Suprapubic skin (tissue), 4 donors: ENCODE results near the gene LMF1. TPM values are rescaled to one million over a fixed set of nuclear protein-coding genes. Genes with fewer than 3 reads are reported as not detected.

Experiments
- DNase-seq, 2 donors: peaks; one replicate each; pipeline ENCODE4 v3.0.0-alpha.2; 2019; ENCODE audit warnings: low spot score in 2 of 2
- H3K27ac ChIP-seq: fragments of 200-600 bp; sonication (generic); one replicate; pipeline ENCODE4 v1.5.1; 2019
- H3K27me3 ChIP-seq: fragments of 200-600 bp; sonication (generic); one replicate; pipeline ENCODE4 v1.5.1; 2019
- H3K36me3 ChIP-seq: fragments of 200-600 bp; sonication (generic); one replicate; pipeline ENCODE4 v1.5.1; 2019
- H3K4me1 ChIP-seq: fragments of 200-600 bp; sonication (generic); one replicate; pipeline ENCODE4 v1.5.1; 2019
- H3K4me3 ChIP-seq: fragments of 200-600 bp; sonication (generic); one replicate; pipeline ENCODE4 v1.5.1; 2019; ENCODE audit warnings: mild to moderate bottlenecking
- H3K9me3 ChIP-seq: fragments of 200-600 bp; sonication (generic); one replicate; pipeline ENCODE4 v1.5.1; 2019
- EP300 ChIP-seq: sonication (generic); formaldehyde crosslinking; IDR thresholded peaks from one replicate; pipeline ENCODE4 v1.6.1; 2017; ENCODE audit warnings: antibody characterized with exemption
- POLR2A ChIP-seq, 2 donors: fragments of 450-650 bp; IDR thresholded peaks; one replicate each; pipeline ENCODE4 v1.6.1; 2017; ENCODE audit warnings: antibody characterized with exemption in 2 of 2, mild to moderate bottlenecking in 2 of 2, moderate library complexity in 2 of 2
- POLR2AphosphoS5 ChIP-seq, 3 donors: sonication (generic); formaldehyde crosslinking; IDR thresholded peaks; one replicate each; pipeline ENCODE4 v1.6.1; 2017; ENCODE audit warnings: antibody characterized with exemption in 3 of 3
- WGBS: methylation state at CpG from one replicate; pipeline ENCODE4 v1.1.5; 2018; 5-methylcytosine and 5-hydroxymethylcytosine counted together
- total RNA-seq, 4 donors: library from RNA; depleted of rRNA; stranded (reverse); fragments of >200 nt; gene quantifications; one replicate each; pipeline ENCODE4 v1.1.0, GENCODE V29; 2016
- TF ChIP-seq, protein P1 (sequence below), 2 donors: fragments of 200-600 bp in 1 of 2; fragments of 450-650 bp in 1 of 2; sonication (generic) in 1 of 2; IDR thresholded peaks; one replicate each; pipeline ENCODE4 v1.5.1; 2016 to 2019; ENCODE audit warnings: antibody characterized with exemption in 2 of 2, mild to moderate bottlenecking in 1 of 2, moderate library complexity in 1 of 2

LMF1 gene
- total RNA-seq, 4 donors from 2014 or later = 32.1 to 117 (median 38.0) TPM

DNA sequence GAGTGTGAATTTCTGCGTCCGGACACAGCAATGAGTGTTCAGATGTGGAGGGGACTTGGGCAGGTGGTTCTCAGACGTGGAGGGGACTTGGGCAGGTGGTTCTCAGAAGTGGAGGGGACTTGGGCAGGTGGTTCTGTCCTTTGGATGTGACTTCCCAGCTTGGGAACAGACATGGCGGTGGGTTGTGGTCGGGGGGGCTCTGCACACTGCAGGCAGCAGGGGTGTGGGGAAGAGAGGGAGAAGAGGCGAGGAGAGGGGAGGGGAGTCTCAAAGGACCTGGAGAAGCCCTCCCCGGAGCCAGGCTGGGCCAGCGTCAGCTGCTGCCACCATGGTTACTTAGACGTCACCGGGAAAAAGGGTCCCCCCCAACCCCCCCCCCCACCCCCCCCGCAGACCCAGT, 20.6 kb upstream of the LMF1 start:
- Histone ChIP-seq H3K9me3 (peaks cover 12% of the 10 kb centered on the region), H3K4me3 (no peak overlapping the region), H3K27ac (no peak overlapping the region), H3K27me3 (peaks cover 65% of the 10 kb centered on the region), H3K4me1 (no peaks in the 10 kb centered on the region), H3K36me3 (no peaks in the 10 kb centered on the region)
- WGBS = 70% methylated on average over 9 of the region's 11 CpGs
- DNase-seq = no peak
- TF ChIP-seq POLR2A (IDR thresholded peaks at IDR 0.05) (no peak), POLR2AphosphoS5 (IDR thresholded peaks at IDR 0.05) (no peak), EP300 (no peak)
- TF ChIP-seq, protein P1, sequence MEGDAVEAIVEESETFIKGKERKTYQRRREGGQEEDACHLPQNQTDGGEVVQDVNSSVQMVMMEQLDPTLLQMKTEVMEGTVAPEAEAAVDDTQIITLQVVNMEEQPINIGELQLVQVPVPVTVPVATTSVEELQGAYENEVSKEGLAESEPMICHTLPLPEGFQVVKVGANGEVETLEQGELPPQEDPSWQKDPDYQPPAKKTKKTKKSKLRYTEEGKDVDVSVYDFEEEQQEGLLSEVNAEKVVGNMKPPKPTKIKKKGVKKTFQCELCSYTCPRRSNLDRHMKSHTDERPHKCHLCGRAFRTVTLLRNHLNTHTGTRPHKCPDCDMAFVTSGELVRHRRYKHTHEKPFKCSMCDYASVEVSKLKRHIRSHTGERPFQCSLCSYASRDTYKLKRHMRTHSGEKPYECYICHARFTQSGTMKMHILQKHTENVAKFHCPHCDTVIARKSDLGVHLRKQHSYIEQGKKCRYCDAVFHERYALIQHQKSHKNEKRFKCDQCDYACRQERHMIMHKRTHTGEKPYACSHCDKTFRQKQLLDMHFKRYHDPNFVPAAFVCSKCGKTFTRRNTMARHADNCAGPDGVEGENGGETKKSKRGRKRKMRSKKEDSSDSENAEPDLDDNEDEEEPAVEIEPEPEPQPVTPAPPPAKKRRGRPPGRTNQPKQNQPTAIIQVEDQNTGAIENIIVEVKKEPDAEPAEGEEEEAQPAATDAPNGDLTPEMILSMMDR (IDR thresholded peaks at IDR 0.05) = no peak

DNA sequence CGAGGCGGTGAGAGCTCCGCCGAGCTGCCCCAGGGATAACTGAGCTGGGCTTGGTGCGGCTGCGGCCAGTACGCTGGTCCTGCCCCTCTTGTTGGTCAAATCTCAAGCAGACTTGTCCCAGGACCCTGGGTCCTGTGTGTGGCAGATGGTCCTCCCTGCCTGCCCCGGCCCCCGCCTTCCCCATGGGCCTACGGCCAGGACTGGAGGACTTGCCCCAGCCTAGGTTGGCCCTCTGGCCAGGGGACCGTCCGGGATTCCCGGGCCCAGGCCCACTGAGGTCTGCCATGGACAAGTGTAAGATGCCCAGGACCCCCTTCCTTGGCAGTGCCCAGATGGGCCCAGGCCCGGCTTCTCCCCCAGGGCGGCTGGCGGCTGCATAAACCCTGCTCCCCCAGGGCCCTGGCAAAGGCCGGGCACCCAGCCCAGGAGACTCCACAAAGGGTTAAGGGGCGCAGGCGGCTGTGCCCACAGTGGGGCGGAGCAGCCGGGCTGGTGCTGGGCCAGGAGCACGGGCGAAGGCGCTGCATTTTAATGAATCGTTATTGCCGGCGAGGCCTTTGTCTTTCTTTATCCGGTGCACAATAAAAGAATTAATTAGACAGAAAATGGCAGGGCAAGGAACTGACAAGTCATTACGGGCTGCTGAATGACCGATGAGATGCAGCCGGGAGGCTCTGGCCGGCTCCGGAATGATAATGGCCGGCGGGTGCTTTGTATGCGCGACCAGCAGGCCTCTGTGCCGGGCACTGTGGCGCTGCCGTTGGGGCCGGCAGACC, 19.9 kb upstream of the LMF1 start:
- DNase-seq = no peak
- TF ChIP-seq POLR2AphosphoS5 (IDR thresholded peaks at IDR 0.05) (no peak), EP300 (no peak), POLR2A (IDR thresholded peaks at IDR 0.05) (no peak)
- TF ChIP-seq, protein P1 (IDR thresholded peaks at IDR 0.05) = no peak
- H3K27me3 ChIP-seq = peaks cover 64% of the 10 kb centered on the region
- no peak overlapping the region for H3K4me3 ChIP-seq
- H3K27ac ChIP-seq = no peak overlapping the region
- peaks cover 12% of the 10 kb centered on the region for H3K9me3 ChIP-seq
- no peaks in the 10 kb centered on the region for H3K36me3 ChIP-seq
- H3K4me1 ChIP-seq = no peaks in the 10 kb centered on the region
- WGBS = 63% methylated on average over 24 of the region's 41 CpGs

DNA sequence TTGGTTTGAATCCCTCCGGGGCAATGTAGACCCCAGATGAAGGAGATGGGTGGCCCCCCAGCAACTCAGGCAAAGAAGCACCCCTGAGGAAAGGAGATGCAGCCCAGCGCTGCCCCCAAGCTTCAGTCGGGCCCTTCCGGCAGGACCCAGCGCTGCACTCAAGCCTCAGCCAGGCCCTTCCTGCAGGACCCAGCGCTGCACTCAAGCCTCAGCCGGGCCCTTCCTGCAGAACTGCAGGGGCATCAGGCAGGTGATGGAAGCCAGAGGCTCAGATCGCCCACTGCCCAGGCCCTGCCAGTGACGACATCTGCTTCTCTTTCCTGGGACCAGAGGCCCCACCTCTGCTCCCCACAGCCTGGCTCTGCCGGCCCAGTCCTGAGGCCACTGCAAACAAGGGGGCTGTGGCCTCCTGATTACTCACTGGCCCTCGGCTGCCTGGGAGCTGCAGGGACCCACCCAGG, 18.6 kb upstream of the LMF1 start:
- TF ChIP-seq POLR2AphosphoS5 (IDR thresholded peaks at IDR 0.05) (no peak), EP300 (no peak), POLR2A (IDR thresholded peaks at IDR 0.05) (no peak)
- TF ChIP-seq, protein P1 (IDR thresholded peaks at IDR 0.05) = no peak
- DNase-seq = no peak
- Histone ChIP-seq H3K4me1 (no peaks in the 10 kb centered on the region), H3K4me3 (no peak overlapping the region), H3K36me3 (no peaks in the 10 kb centered on the region), H3K27me3 (peaks cover 69% of the 10 kb centered on the region), H3K9me3 (no peaks in the 10 kb centered on the region), H3K27ac (no peak overlapping the region)
- WGBS = 80% methylated on average over 9 of the region's 11 CpGs

DNA sequence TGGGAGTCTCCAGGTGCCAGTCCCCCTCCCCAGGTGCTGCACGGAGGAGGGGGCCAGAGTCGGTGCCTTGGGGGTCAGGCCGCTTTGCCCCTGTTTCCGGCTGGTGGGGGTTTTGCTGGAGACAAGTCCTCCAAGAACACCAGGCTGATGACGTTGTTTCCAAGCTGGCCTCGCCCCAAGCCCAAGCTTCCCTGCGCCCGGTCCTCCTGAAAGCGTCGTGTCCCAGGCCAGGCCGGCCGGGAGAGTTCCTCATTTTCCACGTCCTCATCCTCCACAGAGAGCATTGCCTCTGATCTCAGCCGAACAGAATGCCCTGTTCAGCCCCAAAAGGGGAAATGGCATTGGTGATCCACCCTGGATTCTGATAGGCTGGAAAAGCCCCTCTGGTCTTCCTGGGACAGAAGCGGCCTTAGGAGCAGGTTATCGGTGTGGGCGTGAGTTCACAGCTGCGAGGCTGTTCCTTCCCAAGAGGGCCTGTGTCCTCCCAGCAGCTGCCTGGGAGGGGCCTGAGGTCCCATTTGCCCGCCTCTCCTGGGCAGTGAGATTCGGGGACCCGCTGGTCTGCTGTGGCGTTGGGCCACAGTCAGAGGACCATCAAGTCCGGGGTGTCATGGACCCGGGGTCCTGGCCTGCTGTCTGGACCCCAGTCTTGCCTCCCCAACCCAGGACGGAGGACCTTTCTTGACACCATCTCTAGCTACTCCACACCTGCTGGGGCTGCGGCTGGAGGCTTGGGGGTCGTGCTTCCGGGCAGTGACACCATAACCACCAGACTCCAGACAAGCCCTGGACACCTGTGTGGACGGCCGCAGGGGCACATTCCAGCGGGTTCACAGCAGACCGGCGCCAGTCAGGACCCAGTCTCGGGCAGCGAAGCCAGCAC, 17.9 kb upstream of the LMF1 start:
- H3K9me3 ChIP-seq = no peaks in the 10 kb centered on the region
- WGBS = 85% methylated on average over 13 of the region's 35 CpGs
- DNase-seq = no peak
- H3K4me1 ChIP-seq = no peaks in the 10 kb centered on the region
- H3K4me3 ChIP-seq = no peak overlapping the region
- no peaks in the 10 kb centered on the region for H3K36me3 ChIP-seq
- H3K27me3 ChIP-seq = peaks cover 76% of the 10 kb centered on the region
- TF ChIP-seq POLR2A (IDR thresholded peaks at IDR 0.05) = no peak
- no peak for TF ChIP-seq EP300
- no peak for TF ChIP-seq POLR2AphosphoS5 (IDR thresholded peaks at IDR 0.05)
- TF ChIP-seq, protein P1 (IDR thresholded peaks at IDR 0.05) = no peak
- no peak overlapping the region for H3K27ac ChIP-seq

DNA sequence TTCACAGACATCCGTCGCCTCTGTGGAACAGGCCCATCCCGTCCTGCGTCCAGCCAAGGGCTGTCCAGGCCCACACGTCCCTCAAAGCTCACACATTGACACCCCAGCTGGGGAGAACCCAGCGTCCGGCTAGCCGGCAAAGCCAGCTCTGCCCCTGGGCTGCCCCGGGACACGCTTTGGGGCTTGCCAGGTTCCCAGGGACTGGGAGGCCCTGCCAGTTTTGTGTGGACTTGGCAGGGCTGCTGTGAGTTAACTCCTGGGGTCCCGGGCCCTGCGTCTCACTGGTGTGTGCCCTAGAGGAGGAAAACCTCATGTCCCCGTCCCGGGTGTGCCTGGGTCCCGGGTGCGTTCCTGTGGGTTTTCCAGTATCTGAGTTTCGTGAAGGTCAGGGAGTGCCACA, 17.1 kb upstream of the LMF1 start:
- Histone ChIP-seq H3K36me3 (no peaks in the 10 kb centered on the region), H3K9me3 (no peaks in the 10 kb centered on the region), H3K27ac (no peak overlapping the region), H3K4me3 (no peak overlapping the region), H3K27me3 (peaks cover 81% of the 10 kb centered on the region), H3K4me1 (no peaks in the 10 kb centered on the region)
- no peak for DNase-seq
- TF ChIP-seq POLR2A (IDR thresholded peaks at IDR 0.05) = no peak
- TF ChIP-seq POLR2AphosphoS5 (IDR thresholded peaks at IDR 0.05) = no peak
- TF ChIP-seq, protein P1 (IDR thresholded peaks at IDR 0.05) = no peak
- TF ChIP-seq EP300 = no peak
- 40% methylated on average over 3 of the region's 17 CpGs for WGBS
